Measurements from ENCODE around the gene GSTCD.
"Not testable (repeated sequence)": the region's sequence is repeated elsewhere in the genome, so short reads cannot be mapped to it uniquely, and the experiment has no call there.

Gene GSTCD

GRCh38 chr4:105719204-105719603 is 10.6 kb downstream of the GSTCD start:
- no peak for FAIRE-seq

- FAIRE-seq = no peak
These were observed 17.0 kb downstream of the GSTCD start for GRCh38 chr4:105725623-105726022.

GRCh38 chr4:105729895-105730294 is 21.3 kb downstream of the GSTCD start:
- FAIRE-seq = not testable (repeated sequence)

GRCh38 chr4:105735217-105735616 is 26.6 kb downstream of the GSTCD start:
- not testable (repeated sequence) for FAIRE-seq

- FAIRE-seq = no peak
These were observed 33.0 kb downstream of the GSTCD start for GRCh38 chr4:105741548-105741947.

GRCh38 chr4:105748222-105748621 is 39.6 kb downstream of the GSTCD start:
- FAIRE-seq = no peak

- no peak for FAIRE-seq
These were observed 43.2 kb downstream of the GSTCD start for GRCh38 chr4:105751718-105752299.

- FAIRE-seq = no peak
These were observed 44.8 kb downstream of the GSTCD start for GRCh38 chr4:105753361-105753760.

- peak; percentile 30 for FAIRE-seq
These were observed 46.8 kb downstream of the GSTCD start for GRCh38 chr4:105755375-105755774.

- no peak for FAIRE-seq
These were observed 50.4 kb downstream of the GSTCD start for GRCh38 chr4:105758958-105759357.

- FAIRE-seq = no peak
These were observed 57.3 kb downstream of the GSTCD start for GRCh38 chr4:105765690-105766407.

- FAIRE-seq = no peak
These were observed 59.0 kb downstream of the GSTCD start for GRCh38 chr4:105767579-105767978.

- FAIRE-seq = not testable (repeated sequence)
These were observed 61.9 kb downstream of the GSTCD start for GRCh38 chr4:105770524-105770923.

- not testable (repeated sequence) for FAIRE-seq
These were observed 63.5 kb downstream of the GSTCD start for GRCh38 chr4:105772065-105772464.

GRCh38 chr4:105775760-105776415 is 67.3 kb downstream of the GSTCD start:
- FAIRE-seq = not testable (repeated sequence)

GRCh38 chr4:105780176-105780575 is 71.6 kb downstream of the GSTCD start:
- no peak for FAIRE-seq

- FAIRE-seq = no peak
These were observed 76.2 kb downstream of the GSTCD start for GRCh38 chr4:105784761-105785160.

- no peak for FAIRE-seq
These were observed 77.2 kb downstream of the GSTCD start for GRCh38 chr4:105785792-105786191.

GRCh38 chr4:105786748-105787147 is 78.2 kb downstream of the GSTCD start:
- FAIRE-seq = no peak

GRCh38 chr4:105797225-105797624 is 88.6 kb downstream of the GSTCD start:
- FAIRE-seq = no peak

GRCh38 chr4:105805501-105806120 is 97.0 kb downstream of the GSTCD start:
- no peak for FAIRE-seq

- FAIRE-seq = no peak
These were observed 98.9 kb downstream of the GSTCD start for GRCh38 chr4:105807496-105807895.

- no peak for FAIRE-seq
These were observed 99.6 kb downstream of the GSTCD start for GRCh38 chr4:105808030-105808749.
